SK-N-SH (cell line): ENCODE results near the gene PLCB1.

Experiments used
- CTCF ChIP-seq: fragments of 200-600 bp; sonication (generic); IDR thresholded peaks from 2 replicates; pipeline ENCODE4 v1.6.1; 2017; ENCODE audit warnings: antibody characterized with exemption, mild to moderate bottlenecking, moderate library complexity
- POLR2AphosphoS5 ChIP-seq: IDR thresholded peaks from 2 replicates; pipeline ENCODE4 v1.6.1; 2012; ENCODE audit warnings: low read depth, low read length
- RAD21 ChIP-seq: IDR thresholded peaks from 2 replicates; pipeline ENCODE4 v1.6.1; 2012; ENCODE audit warnings: mild to moderate bottlenecking, low read length
- SIN3A ChIP-seq: IDR thresholded peaks from 2 replicates; pipeline ENCODE4 v1.6.1; 2012; ENCODE audit warnings: low read depth, mild to moderate bottlenecking, low read length, moderate library complexity, borderline replicate concordance
- SMC3 ChIP-seq: IDR thresholded peaks from 2 replicates; pipeline ENCODE4 v1.6.1; 2012; ENCODE audit warnings: low read depth, low read length, improper control_type of control experiment
- TAF1 ChIP-seq: IDR thresholded peaks from 2 replicates; pipeline ENCODE4 v1.6.1; 2012; ENCODE audit warnings: low read depth, mild to moderate bottlenecking, low read length, moderate library complexity, borderline replicate concordance
- TEAD4 ChIP-seq: IDR thresholded peaks from 2 replicates; pipeline ENCODE4 v1.4.0; 2012; ENCODE audit warnings: mild to moderate bottlenecking, borderline replicate concordance; ENCODE audit not compliant: insufficient read depth
- YY1 ChIP-seq: IDR thresholded peaks from 2 replicates; pipeline ENCODE4 v1.4.0; 2012; ENCODE audit warnings: low read depth, mild to moderate bottlenecking
- TF ChIP-seq, protein P1 (sequence below): fragments of 150-350 bp; IDR thresholded peaks from 2 replicates; pipeline ENCODE4 v1.6.1; 2016; ENCODE audit warnings: mild to moderate bottlenecking, low read depth, low read length

GRCh38 chr20:8153281-8153908, 21.3 kb downstream of the PLCB1 start:
- TF ChIP-seq POLR2AphosphoS5: no peak
- TF ChIP-seq CTCF: no peak
- no peak for TF ChIP-seq SIN3A
- TF ChIP-seq RAD21: no peak
- TF ChIP-seq, protein P1, sequence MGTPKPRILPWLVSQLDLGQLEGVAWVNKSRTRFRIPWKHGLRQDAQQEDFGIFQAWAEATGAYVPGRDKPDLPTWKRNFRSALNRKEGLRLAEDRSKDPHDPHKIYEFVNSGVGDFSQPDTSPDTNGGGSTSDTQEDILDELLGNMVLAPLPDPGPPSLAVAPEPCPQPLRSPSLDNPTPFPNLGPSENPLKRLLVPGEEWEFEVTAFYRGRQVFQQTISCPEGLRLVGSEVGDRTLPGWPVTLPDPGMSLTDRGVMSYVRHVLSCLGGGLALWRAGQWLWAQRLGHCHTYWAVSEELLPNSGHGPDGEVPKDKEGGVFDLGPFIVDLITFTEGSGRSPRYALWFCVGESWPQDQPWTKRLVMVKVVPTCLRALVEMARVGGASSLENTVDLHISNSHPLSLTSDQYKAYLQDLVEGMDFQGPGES: no peak
- TF ChIP-seq TEAD4: no peak
- no peak for TF ChIP-seq SMC3
- no peak for TF ChIP-seq YY1
- no peak for TF ChIP-seq TAF1
